B cell (primary cell): ENCODE measurements around the gene MED15. TPM values are rescaled to one million over a fixed set of nuclear protein-coding genes. Genes with fewer than 3 reads are reported as not detected.

Source experiments
- ATAC-seq: fragments of 200-7000 bp; cut with Tn5 transposase; one replicate; pipeline ENCODE4 v1.10.0; 2021; ENCODE audit warnings: low read depth, mild to moderate bottlenecking, moderate number of reproducible peaks, moderate library complexity
- CTCF ChIA-PET: fragments of 350-600 bp; sonication (Branson Sonifier 250); formaldehyde crosslinking; loops from one replicate; lab custom pipeline; 2021; ENCODE audit warnings: antibody characterized with exemption, inconsistent platforms; lab: Charles Lee
- POLR2A ChIA-PET: fragments of 350-600 bp; sonication (Branson Sonifier 250); formaldehyde crosslinking; loops from one replicate; lab custom pipeline; 2021; ENCODE audit warnings: antibody characterized with exemption; lab: Charles Lee
- DNase-seq: peaks from one replicate; pipeline ENCODE4 v3.0.0; 2013
- H2AFZ ChIP-seq: 2 replicates; pipeline ENCODE4 v1.6.1; 2012; ENCODE audit warnings: mild to moderate bottlenecking, low read depth, low read length; ENCODE audit not compliant: insufficient read depth, poor library complexity, severe bottlenecking
- H3K27ac ChIP-seq, 2 donors: 1 replicate in 1 of 2; 2 replicates in 1 of 2; pipeline ENCODE4 v1.5.1; 2012 to 2013; ENCODE audit warnings: low read length in 2 of 2, mild to moderate bottlenecking in 2 of 2, moderate library complexity in 1 of 2
- H3K27me3 ChIP-seq, 4 experiments: fragments of 200-600 bp in 1 of 4; sonication (generic) in 1 of 4; replicated peaks in 1 of 4; 1 replicate in 2 of 4; 2 replicates in 2 of 4; pipeline versions ENCODE4 v1.6.1 to v1.7.0; 2013 to 2016; ENCODE audit warnings: low read length in 3 of 4, mild to moderate bottlenecking in 2 of 4, mixed read lengths in 1 of 4, moderate library complexity in 1 of 4; ENCODE audit not compliant: insufficient read depth in 4 of 4, control insufficient read depth in 3 of 4; ENCODE audit errors: control extremely low read depth in 1 of 4
- H3K36me3 ChIP-seq, 2 experiments: replicated peaks in 1 of 2; 1 replicate in 1 of 2; 2 replicates in 1 of 2; pipeline versions ENCODE4 v1.6.1 to v1.7.1; 2013; ENCODE audit warnings: low read length in 1 of 2; ENCODE audit not compliant: insufficient read depth in 2 of 2, control insufficient read depth in 1 of 2; ENCODE audit errors: control extremely low read depth in 1 of 2, extremely low read depth in 1 of 2
- H3K4me1 ChIP-seq, 2 donors: fragments of 200-600 bp in 1 of 2; sonication (generic) in 1 of 2; 1 replicate in 1 of 2; 2 replicates in 1 of 2; pipeline versions ENCODE4 v1.5.1 to v1.6.1; 2013 to 2017; ENCODE audit warnings: low read length in 2 of 2; ENCODE audit not compliant: control insufficient read depth in 2 of 2, insufficient read depth in 2 of 2
- H3K4me2 ChIP-seq: replicated peaks from 2 replicates; pipeline ENCODE3; 2012; ENCODE audit warnings: mild to moderate bottlenecking, low read depth, low read length; ENCODE audit not compliant: poor library complexity, severe bottlenecking
- H3K4me3 ChIP-seq, 5 experiments: fragments of 200-600 bp in 1 of 5; sonication (generic) in 1 of 5; 1 replicate in 3 of 5; 2 replicates in 2 of 5; pipeline versions ENCODE4 v1.5.1 to v1.7.0; 2011 to 2016; ENCODE audit warnings: low read length in 4 of 5, mild to moderate bottlenecking in 4 of 5, low read depth in 2 of 5, control low read depth in 1 of 5, moderate library complexity in 1 of 5; ENCODE audit not compliant: insufficient read depth in 1 of 5; ENCODE audit errors: control extremely low read depth in 1 of 5, extremely low read depth in 1 of 5
- H3K79me2 ChIP-seq: fragments of 200-600 bp; sonication (generic); one replicate; pipeline ENCODE4 v1.6.0; 2016; ENCODE audit warnings: low read length; ENCODE audit not compliant: control insufficient read depth, insufficient read depth
- H3K9ac ChIP-seq: fragments of 200-600 bp; sonication (generic); 2 replicates; pipeline ENCODE4 v1.6.1; 2017; ENCODE audit warnings: mild to moderate bottlenecking, low read length, moderate library complexity
- H3K9me3 ChIP-seq, 3 donors: one replicate each; pipeline versions ENCODE4 v1.6.1 to v1.7.1; 2013; ENCODE audit warnings: low read length in 2 of 3; ENCODE audit not compliant: control insufficient read depth in 2 of 3, insufficient read depth in 1 of 3; ENCODE audit errors: control extremely low read depth in 1 of 3
- H4K20me1 ChIP-seq: 2 replicates; pipeline ENCODE4 v1.6.0; 2012; ENCODE audit warnings: mild to moderate bottlenecking, low read length; ENCODE audit not compliant: insufficient read depth, control insufficient read depth, poor library complexity, severe bottlenecking
- H3K27ac Mint-ChIP-seq: one replicate; pipeline ENCODE4 v1.8.0; 2021; ENCODE audit warnings: mixed read lengths
- H3K27me3 Mint-ChIP-seq: one replicate; pipeline ENCODE4 v1.8.0; 2021; ENCODE audit warnings: mixed read lengths
- H3K4me1 Mint-ChIP-seq: one replicate; pipeline ENCODE4 v1.8.0; 2021; ENCODE audit warnings: mixed read lengths
- H3K4me3 Mint-ChIP-seq: one replicate; pipeline ENCODE4 v1.8.0; 2021; ENCODE audit warnings: mixed read lengths
- H3K9me3 Mint-ChIP-seq: one replicate; pipeline ENCODE4 v1.8.0; 2022; ENCODE audit warnings: mixed read lengths; ENCODE audit not compliant: insufficient read depth
- CTCF ChIP-seq: fragments of 200-600 bp; IDR thresholded peaks from one replicate; pipeline ENCODE4 v1.8.0; 2022; ENCODE audit warnings: antibody characterized with exemption, mild to moderate bottlenecking
- EZH2 ChIP-seq: IDR thresholded peaks from 2 replicates; pipeline ENCODE4 v1.6.1; 2012; ENCODE audit warnings: borderline replicate concordance, low read depth, mild to moderate bottlenecking, moderate library complexity, low read length; ENCODE audit not compliant: insufficient read depth, poor library complexity, severe bottlenecking
- WGBS: methylation state at CpG from one replicate; pipeline ENCODE4 v1.1.5; 2013; ENCODE audit warnings: missing lambda C conversion rate; ENCODE audit not compliant: insufficient coverage; 5-methylcytosine and 5-hydroxymethylcytosine counted together
- intact Hi-C: fragments of 100-400 bp; cut with micrococcal nuclease; formaldehyde crosslinking; loops from one replicate; pipeline ENCODE4 v1.10.0; 2022
- polyA plus RNA-seq: library from polyadenylated mRNA; depleted of rRNA; stranded (reverse); fragments of >200 nt; gene quantifications from 2 replicates; pipeline ENCODE4 v1.2.3, GENCODE V29; 2012
- total RNA-seq, 2 donors: library from RNA; stranded (reverse); fragments of 120-200 nt in 1 of 2; gene quantifications; 1 replicate in 1 of 2; 2 replicates in 1 of 2; pipeline versions ENCODE4 v1.2.3 to v1.2.4, GENCODE V29; 2013 to 2022

Gene MED15
- total and polyA plus RNA-seq, 2 donors (not counting 1 experiment from before 2014, with no cell fraction given), result 109 to 134 TPM

DNA sequence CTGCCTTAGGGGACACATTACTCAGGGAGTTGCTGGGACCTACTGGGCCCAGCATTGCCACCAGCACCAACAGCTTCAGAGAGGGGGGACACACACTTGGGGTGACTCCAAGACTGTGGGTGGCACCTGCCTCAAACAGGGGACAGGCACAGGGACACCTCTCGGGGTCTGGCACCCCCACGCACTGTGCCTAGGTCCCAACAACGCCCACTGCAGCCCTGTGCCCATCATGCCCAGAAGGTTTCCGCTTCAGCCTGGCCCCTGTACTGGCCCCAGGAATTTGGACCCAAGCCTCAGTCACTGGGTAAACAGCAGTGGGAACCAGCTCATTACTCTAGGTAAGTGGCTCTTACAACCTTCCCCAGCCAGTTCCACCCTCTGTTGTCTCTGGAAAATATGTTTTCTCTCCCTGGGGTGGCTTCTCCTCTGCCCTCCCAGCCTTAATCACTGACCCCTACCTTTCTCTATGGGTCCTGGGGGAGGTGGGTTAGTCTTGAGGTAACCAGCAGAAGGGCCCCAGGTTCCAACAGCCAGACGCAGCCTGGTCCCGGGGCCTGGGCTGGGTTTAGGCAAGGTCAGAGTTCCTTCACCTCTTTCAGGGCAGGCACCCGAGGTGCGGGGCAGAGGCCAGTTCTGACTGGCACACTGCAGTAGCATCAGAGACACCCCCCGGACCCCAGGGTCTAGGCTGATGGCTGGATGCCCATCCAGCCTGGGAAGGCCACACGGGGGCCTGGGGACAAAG lies 123.6 kb downstream of the MED15 start:
- H3K9me3 ChIP-seq, result no peaks in the 10 kb centered on the region
- H3K4me1 Mint-ChIP-seq, result no peaks in the 10 kb centered on the region
- no peak for TF ChIP-seq CTCF
- no peak for TF ChIP-seq EZH2
- H3K27me3 Mint-ChIP-seq, result peaks cover 26% of the 10 kb centered on the region
- no peak overlapping the region for H3K27ac Mint-ChIP-seq
- no peaks in the 10 kb centered on the region for H3K36me3 ChIP-seq
- no peaks in the 10 kb centered on the region for H4K20me1 ChIP-seq
- H3K4me3 Mint-ChIP-seq, result no peak overlapping the region
- H3K4me3 ChIP-seq, result no peak overlapping the region
- no peaks in the 10 kb centered on the region for H3K27me3 ChIP-seq
- intact Hi-C loops, result no loop called here
- H3K4me1 ChIP-seq, result no peaks in the 10 kb centered on the region
- ChIA-PET CTCF (no interaction called here), POLR2A (no interaction called here)
- no peak overlapping the region for H2AFZ ChIP-seq
- no peak overlapping the region for H3K4me2 ChIP-seq
- no peak overlapping the region for H3K27ac ChIP-seq
- H3K79me2 ChIP-seq, result no peaks in the 10 kb centered on the region
- H3K9ac ChIP-seq, result no peak overlapping the region
- H3K9me3 Mint-ChIP-seq, result no peaks in the 10 kb centered on the region
- 92% methylated on average over 10 of the region's 10 CpGs for WGBS
- ATAC-seq (no peak), DNase-seq (no peak)

DNA sequence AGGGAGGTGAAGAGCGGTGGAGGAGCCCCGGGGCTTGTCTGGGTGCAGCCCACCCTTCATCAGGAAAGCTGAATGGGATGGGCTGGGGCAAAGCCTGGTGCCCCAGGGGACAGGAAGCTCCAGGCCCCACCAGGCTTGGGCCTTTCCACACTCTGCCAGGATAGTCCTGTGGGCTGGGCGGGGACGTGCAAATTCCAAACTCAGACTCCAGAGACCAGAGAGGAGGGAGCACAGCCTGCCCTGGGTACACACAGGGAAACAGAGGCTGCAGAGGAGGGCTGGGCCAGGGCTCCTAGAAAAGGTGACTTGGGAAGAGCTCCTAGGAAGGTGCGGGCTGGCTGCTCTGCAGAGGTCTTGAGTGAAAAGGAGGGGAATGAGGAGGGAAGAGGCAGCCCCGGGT lies 124.7 kb downstream of the MED15 start:
- no peaks in the 10 kb centered on the region for H3K4me1 Mint-ChIP-seq
- ChIA-PET POLR2A (no interaction called here), CTCF (no interaction called here)
- no peaks in the 10 kb centered on the region for H3K36me3 ChIP-seq
- no peaks in the 10 kb centered on the region for H3K79me2 ChIP-seq
- H3K27ac ChIP-seq, result no peak overlapping the region
- no peak overlapping the region for H3K4me3 Mint-ChIP-seq
- no peaks in the 10 kb centered on the region for H3K9me3 ChIP-seq
- intact Hi-C loops, result no loop called here
- H3K27ac Mint-ChIP-seq, result no peak overlapping the region
- no peaks in the 10 kb centered on the region for H3K4me1 ChIP-seq
- no peak overlapping the region for H3K4me3 ChIP-seq
- ATAC-seq, result no peak
- H3K27me3 ChIP-seq, result no peaks in the 10 kb centered on the region
- H3K9me3 Mint-ChIP-seq, result no peaks in the 10 kb centered on the region
- no peak overlapping the region for H2AFZ ChIP-seq
- DNase-seq, result no peak
- peaks cover 35% of the 10 kb centered on the region for H3K27me3 Mint-ChIP-seq
- H3K4me2 ChIP-seq, result no peak overlapping the region
- H3K9ac ChIP-seq, result no peak overlapping the region
- TF ChIP-seq CTCF (no peak), EZH2 (no peak)
- H4K20me1 ChIP-seq, result no peaks in the 10 kb centered on the region
- 94% methylated on average over 5 of the region's 6 CpGs for WGBS
